Esophagus squamous epithelium (tissue), 4 donors: Measurements from ENCODE around the gene KAZN.

Experiments used
- CTCF ChIP-seq, 6 experiments: fragments of 450-650 bp in 4 of 6; fragments of 200-600 bp in 2 of 6; sonication (generic) in 2 of 6; IDR thresholded peaks; one replicate each; pipeline ENCODE4 v1.5.1; 2016 to 2019; ENCODE audit warnings: antibody characterized with exemption in 6 of 6, mild to moderate bottlenecking in 4 of 6, moderate library complexity in 4 of 6
- POLR2A ChIP-seq, 4 donors: fragments of 450-650 bp; IDR thresholded peaks; one replicate each; pipeline ENCODE4 v1.6.1; 2017; ENCODE audit warnings: antibody characterized with exemption in 4 of 4, mild to moderate bottlenecking in 4 of 4, moderate library complexity in 3 of 4

GRCh38 chr1:14786681-14787080, 188.2 kb downstream of the KAZN start:
- TF ChIP-seq CTCF (IDR thresholded peaks at IDR 0.05) (no peak), POLR2A (IDR thresholded peaks at IDR 0.05) (no peak)
